Measurements from ENCODE around the gene FOSL1. TPM values are rescaled to one million over a fixed set of nuclear protein-coding genes. Genes with fewer than 3 reads are reported as not detected.

FOSL1 gene
- total RNA-seq, 1 experiment from 2014 or later, result 186 TPM

GRCh38 chr11:65865550-65866172 is 34.5 kb downstream of the FOSL1 start:
- ChIA-PET POLR2A (no interaction called here), CTCF (no interaction called here)
- intact Hi-C loops (cut with micrococcal nuclease; ENCODE audit: unreplicated experiment), result no loop called here
- Histone ChIP-seq H3K9me3 (ENCODE audit: control insufficient read depth, insufficient read depth, low read depth, low read length) (no peaks in the 10 kb centered on the region), H3K4me3 (ENCODE audit: low read depth in 2 of 2, low read length in 2 of 2) (no peak overlapping the region), H3K4me1 (ENCODE audit: control insufficient read depth, insufficient read depth, low read length) (peaks cover 26% of the 10 kb centered on the region), H3K27ac (ENCODE audit: low read length) (no peak overlapping the region), H3K27me3 (ENCODE audit: control insufficient read depth, insufficient read depth, low read length) (no peaks in the 10 kb centered on the region), H3K36me3 (ENCODE audit: control insufficient read depth, insufficient read depth, low read length) (peaks cover 2% of the 10 kb centered on the region)
- ATAC-seq (no peak), DNase-seq (ENCODE audit: low read depth, low spot score) (no peak)
- BruUV-seq (replicated peaks), result no TSS peak
- in situ Hi-C loops (cut with HindIII; ENCODE audit: low pct_unique_long_range_greater_than_20kb, low sequenced_read_pairs), result no loop called here
- no peak for TF ChIP-seq REST (IDR thresholded peaks at IDR 0.05; ENCODE audit: insufficient read depth in 1 of 2, low read depth in 2 of 2, low read length in 1 of 2)

GRCh38 chr11:65864706-65865471 is 35.3 kb downstream of the FOSL1 start:
- no TSS peak for BruUV-seq (replicated peaks)
- Histone ChIP-seq H3K36me3 (ENCODE audit: control insufficient read depth, insufficient read depth, low read length) (peaks cover 2% of the 10 kb centered on the region), H3K27ac (ENCODE audit: low read length) (no peak overlapping the region), H3K9me3 (ENCODE audit: control insufficient read depth, insufficient read depth, low read depth, low read length) (no peaks in the 10 kb centered on the region), H3K4me3 (ENCODE audit: low read depth in 2 of 2, low read length in 2 of 2) (no peak overlapping the region), H3K27me3 (ENCODE audit: control insufficient read depth, insufficient read depth, low read length) (no peaks in the 10 kb centered on the region), H3K4me1 (ENCODE audit: control insufficient read depth, insufficient read depth, low read length) (peaks cover 27% of the 10 kb centered on the region)
- CTCF ChIA-PET, result no interaction called here
- DNase-seq (ENCODE audit: low read depth, low spot score) (no peak), ATAC-seq (no peak)
- POLR2A ChIA-PET, result no interaction called here
- in situ Hi-C loops (cut with HindIII; ENCODE audit: low pct_unique_long_range_greater_than_20kb, low sequenced_read_pairs) (no loop called here), intact Hi-C loops (cut with micrococcal nuclease; ENCODE audit: unreplicated experiment) (no loop called here)
- TF ChIP-seq CTCF (IDR thresholded peaks at IDR 0.05) (no peak), REST (IDR thresholded peaks at IDR 0.05; ENCODE audit: insufficient read depth in 1 of 2, low read depth in 2 of 2, low read length in 1 of 2) (no peak)
